KMS-11 (cell line): ENCODE data around the gene B2M.
A peak's percentile ranks its signal among the peaks of the same experiment; 100 is the strongest.

Experiments used
- H2AFZ ChIP-seq: fragments of 200-600 bp; sonication (generic); 2 replicates; pipeline ENCODE4 v1.6.1; 2016; ENCODE audit warnings: antibody characterized with exemption, mixed run types, low read depth
- H3K27ac ChIP-seq: fragments of 200-600 bp; sonication (generic); 2 replicates; pipeline ENCODE4 v1.6.1; 2016; ENCODE audit warnings: mild to moderate bottlenecking, mixed run types
- H3K27me3 ChIP-seq: fragments of 200-600 bp; sonication (generic); 2 replicates; pipeline ENCODE4 v1.6.1; 2017; ENCODE audit warnings: mild to moderate bottlenecking, low read depth, mixed run types, moderate library complexity; ENCODE audit not compliant: insufficient read depth
- H3K36me3 ChIP-seq: fragments of 200-600 bp; sonication (generic); 2 replicates; pipeline ENCODE4 v1.6.1; 2017; ENCODE audit warnings: mild to moderate bottlenecking, mixed run types; ENCODE audit not compliant: insufficient read depth
- H3K4me1 ChIP-seq: fragments of 200-600 bp; sonication (generic); 2 replicates; pipeline ENCODE4 v1.6.1; 2016; ENCODE audit warnings: mild to moderate bottlenecking, low read depth, mixed run types; ENCODE audit not compliant: poor library complexity, severe bottlenecking
- H3K4me2 ChIP-seq: fragments of 200-600 bp; sonication (generic); 2 replicates; pipeline ENCODE4 v1.7.0; 2016; ENCODE audit warnings: mild to moderate bottlenecking, mixed run types
- H3K4me3 ChIP-seq: fragments of 200-600 bp; sonication (generic); IDR thresholded peaks from 2 replicates; pipeline ENCODE4 v1.6.1; 2017; ENCODE audit warnings: low read depth, low read length, mixed read lengths; ENCODE audit not compliant: insufficient read depth
- H3K79me2 ChIP-seq: fragments of 200-600 bp; sonication (generic); 2 replicates; pipeline ENCODE4 v1.6.1; 2016; ENCODE audit warnings: low read depth, mixed run types; ENCODE audit not compliant: insufficient read depth
- H3K9ac ChIP-seq: fragments of 200-600 bp; sonication (generic); 2 replicates; pipeline ENCODE4 v1.6.1; 2016; ENCODE audit warnings: mild to moderate bottlenecking, mixed run types
- H4K20me1 ChIP-seq: fragments of 200-600 bp; sonication (generic); 2 replicates; pipeline ENCODE4 v1.6.1; 2016; ENCODE audit warnings: mild to moderate bottlenecking, mixed run types; ENCODE audit not compliant: insufficient read depth
- CTCF ChIP-seq: fragments of 200-600 bp; sonication (generic); conservative IDR thresholded peaks from 2 replicates; pipeline ENCODE4 v1.6.1; 2017; ENCODE audit warnings: low read depth, mild to moderate bottlenecking, antibody characterized with exemption, low read length, moderate library complexity, mixed read lengths

The B2M gene

GRCh38 chr15:44705986-44706385 lies 5.3 kb upstream of the B2M start:
- H3K36me3 ChIP-seq: no peaks in the 10 kb centered on the region
- H3K4me2 ChIP-seq: no peak overlapping the region
- no peak overlapping the region for H3K4me3 ChIP-seq
- H4K20me1 ChIP-seq: no peaks in the 10 kb centered on the region
- no peaks in the 10 kb centered on the region for H3K27me3 ChIP-seq
- peaks cover 10% of the 10 kb centered on the region for H3K4me1 ChIP-seq
- H3K27ac ChIP-seq: no peak overlapping the region
- H3K9ac ChIP-seq: no peak overlapping the region
- no peak overlapping the region for H2AFZ ChIP-seq
- H3K79me2 ChIP-seq: no peaks in the 10 kb centered on the region
- TF ChIP-seq CTCF: no peak

DNA sequence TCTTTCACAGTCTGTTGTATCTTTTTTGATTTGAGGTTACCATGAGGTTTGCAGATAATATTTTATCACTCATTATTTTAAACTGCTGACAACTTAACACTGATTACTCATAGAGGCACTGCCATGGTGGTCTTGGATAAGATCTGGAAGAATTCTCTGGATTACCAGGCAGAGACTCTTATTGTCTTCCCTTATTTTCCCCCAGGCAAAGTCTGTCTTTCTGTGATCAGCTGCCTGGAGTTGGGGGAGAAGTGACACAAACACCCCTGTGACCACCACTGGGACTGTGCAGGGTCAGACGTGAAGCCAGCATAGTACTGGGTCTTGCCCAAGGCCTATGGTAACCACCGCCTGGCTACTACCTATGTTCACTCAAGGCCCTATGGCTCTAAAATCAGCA lies 4.9 kb upstream of the B2M start:
- H3K4me3 ChIP-seq: no peak overlapping the region
- no peak overlapping the region for H3K9ac ChIP-seq
- H3K27ac ChIP-seq: no peak overlapping the region
- H3K27me3 ChIP-seq: no peaks in the 10 kb centered on the region
- H3K79me2 ChIP-seq: peaks cover 1% of the 10 kb centered on the region
- TF ChIP-seq CTCF: no peak
- no peak overlapping the region for H2AFZ ChIP-seq
- H3K4me2 ChIP-seq: no peak overlapping the region
- peaks cover 10% of the 10 kb centered on the region for H3K4me1 ChIP-seq
- no peaks in the 10 kb centered on the region for H4K20me1 ChIP-seq
- no peaks in the 10 kb centered on the region for H3K36me3 ChIP-seq

GRCh38 chr15:44706946-44707636 lies 4.2 kb upstream of the B2M start:
- Histone ChIP-seq H3K4me1 (peaks cover 10% of the 10 kb centered on the region), H3K79me2 (peaks cover 8% of the 10 kb centered on the region), H3K27ac (no peak overlapping the region), H3K27me3 (no peaks in the 10 kb centered on the region), H2AFZ (no peak overlapping the region), H3K9ac (no peak overlapping the region), H3K4me3 (no peak overlapping the region), H3K36me3 (no peaks in the 10 kb centered on the region), H3K4me2 (no peak overlapping the region), H4K20me1 (no peaks in the 10 kb centered on the region)
- TF ChIP-seq CTCF: no peak

GRCh38 chr15:44710236-44711095 lies 851 bp upstream of the B2M start:
- no peak overlapping the region for H3K4me3 ChIP-seq
- peak overlapping the region; percentile 81 for H2AFZ ChIP-seq
- peaks cover 35% of the 10 kb centered on the region for H3K4me1 ChIP-seq
- H3K4me2 ChIP-seq: peak overlapping the region; percentile 39
- peaks cover 28% of the 10 kb centered on the region for H4K20me1 ChIP-seq
- peak overlapping the region; percentile 97 for H3K9ac ChIP-seq
- peak; percentile 44 for TF ChIP-seq CTCF
- peak overlapping the region; percentile 92 for H3K27ac ChIP-seq
- H3K79me2 ChIP-seq: peaks cover 42% of the 10 kb centered on the region
- H3K36me3 ChIP-seq: peaks cover under 1% of the 10 kb centered on the region; the same call in 1 of the 2 replicates
- H3K27me3 ChIP-seq: no peaks in the 10 kb centered on the region
